ENCODE data around the gene ERO1B. TPM values are rescaled to one million over a fixed set of nuclear protein-coding genes. Genes with fewer than 3 reads are reported as not detected.

The ERO1B gene
- total RNA-seq, 1 donor from 2014 or later, result 5.1 TPM

- no peaks in the 10 kb centered on the region for H3K4me1 ChIP-seq
- intact Hi-C loops (cut with DNase I), result no loop called here
- no peak for TF ChIP-seq CTCF (IDR thresholded peaks at IDR 0.05)
- H3K4me3 ChIP-seq, result no peak overlapping the region
- peaks cover 4 to 5% of the 10 kb centered on the region in 2 donors for H3K36me3 ChIP-seq
- DNase-seq (ENCODE audit: low spot score in 2 of 2), result no peak
- H3K9me3 ChIP-seq, result no peaks in the 10 kb centered on the region
- H3K27me3 ChIP-seq, result no peaks in the 10 kb centered on the region
- no peak overlapping the region for H3K27ac ChIP-seq
Measured at GRCh38 chr1:236240675-236241074, 41.1 kb downstream of the ERO1B start.

GRCh38 chr1:236239092-236239585, 42.6 kb downstream of the ERO1B start:
- no peak overlapping the region for H3K27ac ChIP-seq
- no peak for TF ChIP-seq CTCF (IDR thresholded peaks at IDR 0.05)
- no peak for DNase-seq (ENCODE audit: low spot score in 2 of 2)
- no peaks in the 10 kb centered on the region for H3K9me3 ChIP-seq
- H3K27me3 ChIP-seq, result no peaks in the 10 kb centered on the region
- peaks cover 4 to 5% of the 10 kb centered on the region in 2 donors for H3K36me3 ChIP-seq
- intact Hi-C loops (cut with DNase I), result no loop called here
- H3K4me1 ChIP-seq, result no peaks in the 10 kb centered on the region
- no peak overlapping the region for H3K4me3 ChIP-seq

GRCh38 chr1:236235116-236235515, 46.6 kb downstream of the ERO1B start:
- no peak for TF ChIP-seq CTCF (IDR thresholded peaks at IDR 0.05)
- intact Hi-C loops (cut with DNase I), result no loop called here
- no peaks in the 10 kb centered on the region for H3K9me3 ChIP-seq
- no peak for DNase-seq (ENCODE audit: low spot score in 2 of 2)
- H3K36me3 ChIP-seq, result peaks cover 0 to 5% of the 10 kb centered on the region in 2 donors
- no peaks in the 10 kb centered on the region for H3K27me3 ChIP-seq
- H3K4me1 ChIP-seq, result no peaks in the 10 kb centered on the region
- no peak overlapping the region for H3K27ac ChIP-seq
- no peak overlapping the region for H3K4me3 ChIP-seq

GRCh38 chr1:236228411-236228810, 53.3 kb downstream of the ERO1B start:
- Histone ChIP-seq H3K4me1 (no peaks in the 10 kb centered on the region), H3K36me3 (peaks cover 5 to 26% of the 10 kb centered on the region in 2 donors), H3K4me3 (no peak overlapping the region), H3K27me3 (no peaks in the 10 kb centered on the region), H3K27ac (no peak overlapping the region), H3K9me3 (no peaks in the 10 kb centered on the region)
- no peak for DNase-seq (ENCODE audit: low spot score in 2 of 2)
- intact Hi-C loops (cut with DNase I), result no loop called here
- TF ChIP-seq CTCF (IDR thresholded peaks at IDR 0.05), result no peak

GRCh38 chr1:236222632-236223031, 59.1 kb downstream of the ERO1B start:
- Histone ChIP-seq H3K4me3 (no peak overlapping the region), H3K27me3 (no peaks in the 10 kb centered on the region), H3K9me3 (no peaks in the 10 kb centered on the region), H3K4me1 (no peaks in the 10 kb centered on the region), H3K27ac (no peak overlapping the region), H3K36me3 (peaks cover 0 to 26% of the 10 kb centered on the region in 2 donors)
- no peak for TF ChIP-seq CTCF (IDR thresholded peaks at IDR 0.05)
- intact Hi-C loops (cut with DNase I), result no loop called here
- DNase-seq (ENCODE audit: low spot score in 2 of 2), result no peak

- no peaks in the 10 kb centered on the region for H3K27me3 ChIP-seq
- DNase-seq (ENCODE audit: low spot score in 2 of 2), result no peak
- H3K27ac ChIP-seq, result no peak overlapping the region
- H3K36me3 ChIP-seq, result peaks cover 0 to 19% of the 10 kb centered on the region in 2 donors
- intact Hi-C loops (cut with DNase I), result no loop called here
- no peaks in the 10 kb centered on the region for H3K9me3 ChIP-seq
- no peak overlapping the region for H3K4me3 ChIP-seq
- H3K4me1 ChIP-seq, result no peaks in the 10 kb centered on the region
- TF ChIP-seq CTCF (IDR thresholded peaks at IDR 0.05), result no peak
Measured at GRCh38 chr1:236220473-236220872, 61.3 kb downstream of the ERO1B start.

Measured in ascending aorta (tissue), 2 donors.